ENCODE measurements around the gene SMIM23. TPM values are rescaled to one million over a fixed set of nuclear protein-coding genes. Genes with fewer than 3 reads are reported as not detected.

SMIM23 gene
- total and polyA plus RNA-seq, 2 experiments from 2014 or later = not detected

GRCh38 chr5:171813813-171814490, 28.3 kb downstream of the SMIM23 start:
- Histone ChIP-seq H3K27ac (no peak overlapping the region), H3K27me3 (no peaks in the 10 kb centered on the region), H3K9me3 (ENCODE audit: low read depth) (no peaks in the 10 kb centered on the region), H3K36me3 (no peaks in the 10 kb centered on the region), H3K4me1 (ENCODE audit: low read depth) (no peaks in the 10 kb centered on the region), H3K4me3 (no peak overlapping the region)
- DNase-seq (ENCODE audit: low read depth in 1 of 2, low spot score in 1 of 2) = no peak
- TF ChIP-seq CTCF (IDR thresholded peaks at IDR 0.05; ENCODE audit: low read depth, low read length) = no peak

GRCh38 chr5:171816666-171817065, 31.0 kb downstream of the SMIM23 start:
- Histone ChIP-seq H3K4me1 (ENCODE audit: low read depth) (no peaks in the 10 kb centered on the region), H3K36me3 (no peaks in the 10 kb centered on the region), H3K9me3 (ENCODE audit: low read depth) (no peaks in the 10 kb centered on the region), H3K27me3 (no peaks in the 10 kb centered on the region), H3K4me3 (no peak overlapping the region), H3K27ac (no peak overlapping the region)
- TF ChIP-seq CTCF (IDR thresholded peaks at IDR 0.05; ENCODE audit: low read depth, low read length) = no peak
- no peak for DNase-seq (ENCODE audit: low read depth in 1 of 2, low spot score in 1 of 2)

- Histone ChIP-seq H3K4me3 (no peak overlapping the region), H3K27me3 (no peaks in the 10 kb centered on the region), H3K36me3 (no peaks in the 10 kb centered on the region), H3K27ac (no peak overlapping the region), H3K4me1 (ENCODE audit: low read depth) (peaks cover 4% of the 10 kb centered on the region), H3K9me3 (ENCODE audit: low read depth) (no peaks in the 10 kb centered on the region)
- no peak for TF ChIP-seq CTCF (IDR thresholded peaks at IDR 0.05; ENCODE audit: low read depth, low read length)
- no peak for DNase-seq (ENCODE audit: low read depth in 1 of 2, low spot score in 1 of 2)
Measured at GRCh38 chr5:171820561-171820960, 34.9 kb downstream of the SMIM23 start.

- no peaks in the 10 kb centered on the region for H3K36me3 ChIP-seq
- no peaks in the 10 kb centered on the region for H3K9me3 ChIP-seq (ENCODE audit: low read depth)
- peaks cover 4% of the 10 kb centered on the region for H3K4me1 ChIP-seq (ENCODE audit: low read depth)
- DNase-seq (ENCODE audit: low read depth in 1 of 2, low spot score in 1 of 2) = no peak
- TF ChIP-seq CTCF (IDR thresholded peaks at IDR 0.05; ENCODE audit: low read depth, low read length) = no peak
- no peak overlapping the region for H3K4me3 ChIP-seq
- H3K27me3 ChIP-seq = no peaks in the 10 kb centered on the region
- no peak overlapping the region for H3K27ac ChIP-seq
Measured at GRCh38 chr5:171821286-171821685, 35.7 kb downstream of the SMIM23 start.

GRCh38 chr5:171823269-171823668, 37.7 kb downstream of the SMIM23 start:
- Histone ChIP-seq H3K27ac (no peak overlapping the region), H3K4me3 (no peak overlapping the region), H3K4me1 (ENCODE audit: low read depth) (peaks cover 4% of the 10 kb centered on the region), H3K9me3 (ENCODE audit: low read depth) (no peaks in the 10 kb centered on the region), H3K36me3 (no peaks in the 10 kb centered on the region), H3K27me3 (no peaks in the 10 kb centered on the region)
- TF ChIP-seq CTCF (IDR thresholded peaks at IDR 0.05; ENCODE audit: low read depth, low read length) = no peak
- DNase-seq (ENCODE audit: low read depth in 1 of 2, low spot score in 1 of 2) = no peak
